A673 (cell line): ENCODE results near the gene PTGDS. TPM values are rescaled to one million over a fixed set of nuclear protein-coding genes. Genes with fewer than 3 reads are reported as not detected.
"Not testable (repeated sequence)": the region's sequence is repeated elsewhere in the genome, so short reads cannot be mapped to it uniquely, and the experiment has no call there.

Experiments used
- BruUV-seq: library from RNA; stranded (reverse); fragments of 400-500 nt; replicated peaks from 2 replicates; lab custom pipeline; 2021; lab: Mats Ljungman, UMichigan
- CTCF ChIA-PET: fragments of 300-600 bp; sonication (Branson Sonifier 250); formaldehyde crosslinking; loops from one replicate; lab custom pipeline; 2022; ENCODE audit warnings: antibody characterized with exemption; lab: Charles Lee
- POLR2A ChIA-PET: fragments of 300-600 bp; sonication (Branson Sonifier 250); formaldehyde crosslinking; loops from one replicate; lab custom pipeline; 2022; ENCODE audit warnings: antibody characterized with exemption; ENCODE audit not compliant: low non-redundant PET; lab: Charles Lee
- DNase-seq: peaks from one replicate; pipeline ENCODE4 v3.0.0-alpha.2; 2015; ENCODE audit warnings: low spot score
- H3K27ac ChIP-seq: fragments of 200-600 bp; sonication (generic); 2 replicates; pipeline ENCODE4 v1.5.1; 2016; ENCODE audit warnings: mixed run types, low read depth, mild to moderate bottlenecking, mixed read lengths, antibody characterized with exemption, low read length; ENCODE audit not compliant: poor library complexity, severe bottlenecking
- H3K27me3 ChIP-seq: fragments of 200-600 bp; sonication (generic); replicated peaks from 2 replicates; pipeline ENCODE4 v1.6.1; 2017; ENCODE audit warnings: mixed run types, low read depth, mild to moderate bottlenecking, mixed read lengths, antibody characterized with exemption, low read length; ENCODE audit not compliant: insufficient read depth, poor library complexity
- H3K36me3 ChIP-seq: fragments of 200-600 bp; sonication (generic); 2 replicates; pipeline ENCODE4 v1.6.1; 2016; ENCODE audit warnings: mixed run types, mild to moderate bottlenecking, mixed read lengths, antibody characterized with exemption, low read length; ENCODE audit not compliant: insufficient read depth, poor library complexity, severe bottlenecking
- H3K4me1 ChIP-seq: fragments of 200-600 bp; sonication (generic); 2 replicates; pipeline ENCODE4 v1.6.1; 2017; ENCODE audit warnings: mixed run types, mild to moderate bottlenecking, mixed read lengths, antibody characterized with exemption, low read length; ENCODE audit not compliant: insufficient read depth, poor library complexity, severe bottlenecking
- H3K4me3 ChIP-seq: fragments of 200-600 bp; sonication (generic); 2 replicates; pipeline ENCODE4 v1.5.1; 2016; ENCODE audit warnings: low read depth, mixed run types, mild to moderate bottlenecking, mixed read lengths, low read length; ENCODE audit not compliant: poor library complexity, severe bottlenecking
- H3K9me3 ChIP-seq: fragments of 200-600 bp; sonication (generic); 2 replicates; pipeline ENCODE4 v1.6.1; 2016; ENCODE audit warnings: mixed run types, low read depth, mild to moderate bottlenecking, mixed read lengths, antibody characterized with exemption, low read length; ENCODE audit not compliant: poor library complexity, severe bottlenecking
- CTCF ChIP-seq: fragments of 300-800, 200-600 bp; sonication (generic); conservative IDR thresholded peaks from 2 replicates; pipeline ENCODE4 v1.5.1; 2017; ENCODE audit warnings: low read depth, mild to moderate bottlenecking, antibody characterized with exemption, low read length, moderate library complexity, mixed read lengths
- EZH2 ChIP-seq: fragments of 200-600 bp; sonication (generic); IDR thresholded peaks from 2 replicates; pipeline ENCODE4 v1.6.1; 2017; ENCODE audit warnings: borderline replicate concordance, low read depth, mild to moderate bottlenecking, mixed read lengths, antibody characterized with exemption, low read length; ENCODE audit not compliant: poor library complexity, severe bottlenecking
- intact Hi-C: fragments of 100-400 bp; cut with micrococcal nuclease; formaldehyde crosslinking; loops from one replicate; pipeline ENCODE4 v1.10.0; 2022; ENCODE audit not compliant: unreplicated experiment
- total RNA-seq: library from RNA; stranded (reverse); gene quantifications from 2 replicates; pipeline ENCODE4 v1.2.3, GENCODE V29; 2021

PTGDS gene
- total RNA-seq, 1 experiment from 2014 or later, result not detected

GRCh38 chr9:137002646-137003041 is 25.3 kb downstream of the PTGDS start:
- no TSS peak for BruUV-seq
- H3K27me3 ChIP-seq, result no peaks in the 10 kb centered on the region
- H3K9me3 ChIP-seq, result no peaks in the 10 kb centered on the region
- H3K4me1 ChIP-seq, result no peaks in the 10 kb centered on the region
- ChIA-PET POLR2A (no interaction called here), CTCF (interaction anchor here (1.2 kb wide), 1 partner anchor 33 kb away, joined by 3 read pairs; no protein-coding TSS in a partner anchor)
- TF ChIP-seq CTCF (no peak), EZH2 (no peak)
- H3K27ac ChIP-seq, result no peak overlapping the region
- H3K36me3 ChIP-seq, result no peaks in the 10 kb centered on the region
- no peak for DNase-seq
- no peak overlapping the region for H3K4me3 ChIP-seq
- intact Hi-C loops, result no loop called here

GRCh38 chr9:137004285-137004684 is 27.0 kb downstream of the PTGDS start:
- peak; percentile 36 for TF ChIP-seq CTCF

GRCh38 chr9:137006116-137007003 is 29.1 kb downstream of the PTGDS start:
- H3K36me3 ChIP-seq, result peaks cover 3% of the 10 kb centered on the region
- H3K27me3 ChIP-seq, result no peaks in the 10 kb centered on the region
- CTCF ChIA-PET, result no interaction called here
- intact Hi-C loops, result no loop called here
- H3K27ac ChIP-seq, result no peak overlapping the region
- POLR2A ChIA-PET, result no interaction called here
- H3K4me3 ChIP-seq, result no peak overlapping the region
- DNase-seq, result no peak
- no peak for TF ChIP-seq EZH2
- no peak for TF ChIP-seq CTCF
- no peaks in the 10 kb centered on the region for H3K4me1 ChIP-seq
- no peaks in the 10 kb centered on the region for H3K9me3 ChIP-seq
- BruUV-seq, result no TSS peak

More at GRCh38 chr9:137004285-137004684, 27.0 kb downstream of the PTGDS start:
- H3K4me3 ChIP-seq, CTCF ChIA-PET, H3K27me3 ChIP-seq, H3K36me3 ChIP-seq, POLR2A ChIA-PET, BruUV-seq, H3K9me3 ChIP-seq, intact Hi-C loops, H3K27ac ChIP-seq, DNase-seq, H3K4me1 ChIP-seq: not testable (repeated sequence)
